HEK293T (cell line): Measurements from ENCODE around the gene WNK2.

Experiments
- CTCF ChIA-PET: fragments of 350-600 bp; formaldehyde crosslinking; extraction: SDS; loops from one replicate; lab custom pipeline; 2021; ENCODE audit warnings: antibody characterized with exemption, inconsistent platforms; lab: Yijun Ruan, JAX
- POLR2A ChIA-PET: fragments of 350-600 bp; formaldehyde crosslinking; extraction: SDS; loops from one replicate; lab custom pipeline; 2020; ENCODE audit warnings: antibody characterized with exemption, inconsistent platforms; lab: Yijun Ruan, JAX
- DNase-seq: peaks from one replicate; pipeline ENCODE4 v3.0.0; 2012; ENCODE audit warnings: mixed read lengths; ENCODE audit errors: extremely low spot score
- ARNT ChIP-seq: fragments of 450-650 bp; IDR thresholded peaks from 2 replicates; pipeline ENCODE4 v1.6.1; 2017; ENCODE audit warnings: mild to moderate bottlenecking
- BHLHE40 ChIP-seq: fragments of 450-650 bp; IDR thresholded peaks from 2 replicates; pipeline ENCODE4 v1.6.1; 2016; ENCODE audit warnings: mild to moderate bottlenecking, moderate library complexity, borderline replicate concordance
- CTBP1 ChIP-seq: fragments of 450-650 bp; IDR thresholded peaks from 2 replicates; pipeline ENCODE4 v1.6.1; 2016; ENCODE audit warnings: borderline replicate concordance
- ELF4 ChIP-seq: fragments of 450-650 bp; IDR thresholded peaks from 2 replicates; pipeline ENCODE4 v1.6.1; 2017; ENCODE audit warnings: antibody characterized with exemption
- FOXA1 ChIP-seq: fragments of 450-650 bp; IDR thresholded peaks from 2 replicates; pipeline ENCODE4 v1.6.1; 2016; ENCODE audit warnings: mild to moderate bottlenecking
- FOXK2 ChIP-seq: fragments of 450-650 bp; IDR thresholded peaks from 2 replicates; pipeline ENCODE4 v1.6.1; 2016; ENCODE audit warnings: mild to moderate bottlenecking
- FOXM1 ChIP-seq: fragments of 450-650 bp; IDR thresholded peaks from 2 replicates; pipeline ENCODE4 v1.6.1; 2017; ENCODE audit warnings: mild to moderate bottlenecking, borderline replicate concordance
- HDGF ChIP-seq: fragments of 450-650 bp; IDR thresholded peaks from 2 replicates; pipeline ENCODE4 v1.6.1; 2017; ENCODE audit warnings: antibody characterized with exemption, borderline replicate concordance
- L3MBTL2 ChIP-seq: fragments of 450-650 bp; conservative IDR thresholded peaks from 2 replicates; pipeline ENCODE4 v1.6.1; 2016; ENCODE audit warnings: mild to moderate bottlenecking
- LEF1 ChIP-seq: fragments of 450-650 bp; IDR thresholded peaks from 2 replicates; pipeline ENCODE4 v1.6.1; 2017; ENCODE audit warnings: mild to moderate bottlenecking, borderline replicate concordance
- NFRKB ChIP-seq: fragments of 450-650 bp; IDR thresholded peaks from 2 replicates; pipeline ENCODE4 v1.6.1; 2016; ENCODE audit warnings: mild to moderate bottlenecking, moderate library complexity
- PKNOX1 ChIP-seq: fragments of 450-650 bp; IDR thresholded peaks from 2 replicates; pipeline ENCODE4 v1.6.1; 2016
- SP1 ChIP-seq: fragments of 450-650 bp; IDR thresholded peaks from 2 replicates; pipeline ENCODE4 v1.6.1; 2017
- SUZ12 ChIP-seq: fragments of 450-650 bp; IDR thresholded peaks from 2 replicates; pipeline ENCODE4 v1.6.1; 2016; ENCODE audit warnings: mild to moderate bottlenecking
- TARDBP ChIP-seq: fragments of 450-650 bp; IDR thresholded peaks from 2 replicates; pipeline ENCODE4 v1.6.1; 2016
- ZNF384 ChIP-seq: fragments of 450-650 bp; IDR thresholded peaks from 2 replicates; pipeline ENCODE4 v1.6.1; 2016

Gene WNK2

GRCh38 chr9:93220627-93221026 lies 36.7 kb downstream of the WNK2 start:
- POLR2A ChIA-PET: no interaction called here
- TF ChIP-seq ELF4 (no peak), FOXM1 (no peak), TARDBP (no peak), BHLHE40 (no peak), FOXA1 (no peak), LEF1 (no peak), SUZ12 (no peak), ARNT (no peak), ZNF384 (no peak), SP1 (no peak), CTBP1 (no peak), FOXK2 (no peak), NFRKB (no peak), HDGF (no peak), PKNOX1 (no peak), L3MBTL2 (no peak)
- DNase-seq: no peak
- CTCF ChIA-PET: interaction anchor here (0.6 kb wide), 1 partner anchor 92 kb away, joined by 3 read pairs; no protein-coding TSS in a partner anchor

- POLR2A ChIA-PET: no interaction called here
These were observed 37.1 kb downstream of the WNK2 start for GRCh38 chr9:93221044-93221443.

DNA sequence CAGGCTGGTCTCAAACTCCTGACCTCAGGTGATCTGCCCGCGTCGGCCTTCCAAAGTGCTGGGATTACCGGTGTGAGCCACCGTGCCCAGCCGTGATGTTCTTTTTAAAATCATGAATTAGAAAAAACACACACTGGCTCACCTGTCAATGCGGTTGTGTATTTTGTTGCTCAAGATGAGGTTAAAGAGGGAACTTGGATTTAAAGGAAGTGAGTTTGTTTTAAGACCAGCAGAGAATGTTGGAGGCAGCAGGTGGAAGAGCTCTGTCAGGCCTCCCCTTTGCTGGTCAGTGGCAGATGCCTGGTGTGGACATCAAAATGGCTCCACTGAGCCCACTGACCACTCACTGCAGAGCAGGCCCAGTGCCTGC lies 38.9 kb downstream of the WNK2 start:
- ChIA-PET CTCF (no interaction called here), POLR2A (no interaction called here)
- no peak for DNase-seq
- TF ChIP-seq SUZ12: no peak

More at GRCh38 chr9:93221044-93221443, 37.1 kb downstream of the WNK2 start:
- no peak for DNase-seq
- CTCF ChIA-PET: interaction anchor here (0.6 kb wide), 1 partner anchor 91 kb away, joined by 3 read pairs; no protein-coding TSS in a partner anchor
- no peak for TF ChIP-seq L3MBTL2
- no peak for TF ChIP-seq SUZ12
- TF ChIP-seq TARDBP: no peak
- TF ChIP-seq FOXA1: no peak
- TF ChIP-seq LEF1: no peak
- TF ChIP-seq PKNOX1: no peak
- no peak for TF ChIP-seq HDGF
- no peak for TF ChIP-seq SP1
- TF ChIP-seq BHLHE40: no peak
- TF ChIP-seq CTBP1: no peak
- TF ChIP-seq FOXM1: no peak
- TF ChIP-seq NFRKB: no peak
- TF ChIP-seq ARNT: no peak
- TF ChIP-seq ZNF384: no peak
- no peak for TF ChIP-seq FOXK2
- TF ChIP-seq ELF4: no peak

- TF ChIP-seq FOXK2: no peak
- CTCF ChIA-PET: interaction anchor here (0.5 kb wide), 1 partner anchor 1268 kb away, joined by 5 read pairs; no protein-coding TSS in a partner anchor
These were observed 39.6 kb downstream of the WNK2 start for GRCh38 chr9:93223260-93224180.

GRCh38 chr9:93224591-93224990 lies 40.7 kb downstream of the WNK2 start:
- CTCF ChIA-PET: no interaction called here
- POLR2A ChIA-PET: no interaction called here
- DNase-seq: no peak
- no peak for TF ChIP-seq NFRKB
- no peak for TF ChIP-seq TARDBP
- no peak for TF ChIP-seq ARNT
- no peak for TF ChIP-seq FOXK2
- TF ChIP-seq L3MBTL2: no peak
- no peak for TF ChIP-seq SP1
- no peak for TF ChIP-seq FOXM1

More at GRCh38 chr9:93223260-93224180, 39.6 kb downstream of the WNK2 start:
- POLR2A ChIA-PET: no interaction called here
- no peak for DNase-seq

DNA sequence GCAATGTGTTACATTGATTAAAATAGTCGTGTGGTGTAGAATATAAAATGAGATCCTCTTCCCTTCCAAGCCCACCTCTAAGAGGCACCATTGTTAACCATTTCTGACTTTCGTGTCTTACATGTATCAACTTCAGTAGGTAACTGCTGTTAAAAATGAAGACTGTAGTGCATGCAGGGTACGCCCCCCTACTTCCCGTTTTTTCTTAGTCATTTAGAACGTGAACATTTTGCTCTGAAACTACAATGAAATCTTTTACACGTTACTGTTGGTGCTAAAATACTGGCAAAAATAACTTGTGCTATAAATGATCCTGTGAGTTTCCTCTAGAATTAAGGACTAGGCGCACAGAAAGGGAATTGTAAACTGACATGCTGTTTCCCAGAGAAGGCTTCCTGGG lies 41.5 kb downstream of the WNK2 start:
- ChIA-PET POLR2A (no interaction called here), CTCF (no interaction called here)
- DNase-seq: no peak
- TF ChIP-seq FOXK2 (no peak), ZNF384 (no peak), BHLHE40 (no peak), ELF4 (no peak), TARDBP (no peak), ARNT (no peak), LEF1 (no peak), HDGF (no peak), CTBP1 (no peak), FOXM1 (no peak), PKNOX1 (no peak), FOXA1 (no peak), SUZ12 (no peak), L3MBTL2 (no peak)
